Measurements from ENCODE around the gene CSF2.

The CSF2 gene

DNA sequence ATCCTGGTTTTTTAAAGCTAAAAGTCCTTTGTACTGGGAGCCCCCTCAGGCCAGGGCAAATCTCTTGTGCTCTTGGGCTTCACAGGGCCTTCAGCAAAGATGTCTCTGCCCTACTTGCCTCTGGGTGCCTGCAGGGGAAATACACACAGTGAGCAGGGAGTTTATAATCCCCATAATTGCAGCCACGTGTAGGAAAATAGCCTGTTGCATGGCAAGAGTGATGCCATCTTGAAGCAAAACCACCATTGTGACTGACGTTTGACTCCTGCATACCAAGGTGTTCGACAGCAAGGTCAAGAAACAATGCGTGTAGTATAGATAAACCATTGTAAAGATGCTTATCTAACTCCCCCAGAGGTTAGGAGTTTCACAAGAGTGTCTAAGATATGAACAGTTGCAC is 24.5 kb upstream of the CSF2 start:
- TF ChIP-seq, protein P1, sequence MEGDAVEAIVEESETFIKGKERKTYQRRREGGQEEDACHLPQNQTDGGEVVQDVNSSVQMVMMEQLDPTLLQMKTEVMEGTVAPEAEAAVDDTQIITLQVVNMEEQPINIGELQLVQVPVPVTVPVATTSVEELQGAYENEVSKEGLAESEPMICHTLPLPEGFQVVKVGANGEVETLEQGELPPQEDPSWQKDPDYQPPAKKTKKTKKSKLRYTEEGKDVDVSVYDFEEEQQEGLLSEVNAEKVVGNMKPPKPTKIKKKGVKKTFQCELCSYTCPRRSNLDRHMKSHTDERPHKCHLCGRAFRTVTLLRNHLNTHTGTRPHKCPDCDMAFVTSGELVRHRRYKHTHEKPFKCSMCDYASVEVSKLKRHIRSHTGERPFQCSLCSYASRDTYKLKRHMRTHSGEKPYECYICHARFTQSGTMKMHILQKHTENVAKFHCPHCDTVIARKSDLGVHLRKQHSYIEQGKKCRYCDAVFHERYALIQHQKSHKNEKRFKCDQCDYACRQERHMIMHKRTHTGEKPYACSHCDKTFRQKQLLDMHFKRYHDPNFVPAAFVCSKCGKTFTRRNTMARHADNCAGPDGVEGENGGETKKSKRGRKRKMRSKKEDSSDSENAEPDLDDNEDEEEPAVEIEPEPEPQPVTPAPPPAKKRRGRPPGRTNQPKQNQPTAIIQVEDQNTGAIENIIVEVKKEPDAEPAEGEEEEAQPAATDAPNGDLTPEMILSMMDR (conservative IDR thresholded peaks at IDR 0.05; ENCODE audit: low read depth, low read length) = no peak
- no peak for DNase-seq (ENCODE audit: low read depth)
- no peak overlapping the region for H3K4me3 ChIP-seq (ENCODE audit: low read length)

DNA sequence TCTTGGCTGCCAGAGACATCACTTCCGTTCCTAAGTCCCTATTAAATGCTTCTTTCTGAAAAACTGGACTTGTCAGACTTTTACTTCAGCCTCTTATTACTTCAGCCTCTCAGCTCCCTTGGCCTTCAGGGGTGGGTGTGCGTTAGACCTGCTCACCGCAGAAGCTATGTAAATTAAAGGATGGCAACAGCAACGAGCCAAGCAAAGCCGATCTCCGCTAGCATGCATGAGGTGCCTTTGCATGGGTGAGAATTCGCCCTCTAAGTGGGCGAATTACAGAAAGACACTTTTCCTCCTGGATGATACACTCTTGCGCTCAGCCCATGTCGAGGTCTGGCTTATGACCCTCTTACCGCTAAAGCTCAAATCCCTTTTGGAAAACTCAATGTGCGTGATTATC is 24.0 kb upstream of the CSF2 start:
- no peak for DNase-seq (ENCODE audit: low read depth)
- no peak overlapping the region for H3K4me3 ChIP-seq (ENCODE audit: low read length)
- TF ChIP-seq, protein P1 (conservative IDR thresholded peaks at IDR 0.05; ENCODE audit: low read depth, low read length) = no peak

- H3K4me3 ChIP-seq (ENCODE audit: low read length) = no peak overlapping the region
- DNase-seq (ENCODE audit: low read depth) = no peak
- TF ChIP-seq, protein P1 (conservative IDR thresholded peaks at IDR 0.05; ENCODE audit: low read depth, low read length) = no peak
These were observed 23.5 kb upstream of the CSF2 start for GRCh38 chr5:132050136-132050535.

DNA sequence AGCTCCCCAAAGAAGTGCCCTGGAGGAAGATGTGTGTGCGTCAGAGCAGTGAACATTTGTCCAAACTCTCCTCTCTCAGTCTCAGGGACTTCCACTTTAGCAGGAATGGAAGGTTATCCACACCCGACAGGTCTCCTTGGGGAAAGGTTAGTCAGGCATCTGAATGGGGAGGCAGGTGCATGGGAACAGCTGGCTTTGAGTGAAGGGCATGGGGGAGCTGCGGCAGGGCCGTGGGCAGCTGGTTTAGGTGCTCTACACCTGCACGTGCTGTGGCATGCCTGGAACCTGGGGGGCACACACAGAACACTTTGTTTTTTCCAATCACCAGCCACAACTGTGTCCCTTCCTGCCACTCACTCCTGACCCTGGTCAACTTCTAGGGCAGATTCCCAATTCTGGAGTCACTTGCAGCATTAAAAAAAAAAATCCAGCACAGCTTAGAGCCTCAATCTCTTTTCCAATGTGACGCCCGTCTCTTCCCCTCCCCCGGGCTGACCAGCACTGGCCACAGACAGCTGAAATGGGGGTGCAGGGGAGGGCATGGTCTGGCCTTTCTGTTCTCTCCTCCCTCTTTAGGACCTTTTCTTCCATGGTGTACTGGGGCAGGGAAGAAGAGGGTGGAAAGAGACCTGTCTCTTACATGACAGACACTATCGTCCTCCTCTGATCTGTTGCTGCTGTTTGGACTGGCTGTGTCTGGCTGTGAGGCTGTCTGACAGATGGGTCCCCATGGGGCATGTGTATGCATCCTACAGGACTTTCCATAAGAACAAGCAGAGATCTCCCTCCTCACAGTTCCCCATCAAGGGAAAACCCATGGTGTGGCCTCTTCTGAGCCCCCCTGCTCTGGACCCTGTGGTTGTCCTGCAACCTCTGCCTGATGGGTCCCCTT is 22.7 kb upstream of the CSF2 start:
- DNase-seq (ENCODE audit: low read depth) = no peak
- TF ChIP-seq, protein P1 (conservative IDR thresholded peaks at IDR 0.05; ENCODE audit: low read depth, low read length) = no peak

DNA sequence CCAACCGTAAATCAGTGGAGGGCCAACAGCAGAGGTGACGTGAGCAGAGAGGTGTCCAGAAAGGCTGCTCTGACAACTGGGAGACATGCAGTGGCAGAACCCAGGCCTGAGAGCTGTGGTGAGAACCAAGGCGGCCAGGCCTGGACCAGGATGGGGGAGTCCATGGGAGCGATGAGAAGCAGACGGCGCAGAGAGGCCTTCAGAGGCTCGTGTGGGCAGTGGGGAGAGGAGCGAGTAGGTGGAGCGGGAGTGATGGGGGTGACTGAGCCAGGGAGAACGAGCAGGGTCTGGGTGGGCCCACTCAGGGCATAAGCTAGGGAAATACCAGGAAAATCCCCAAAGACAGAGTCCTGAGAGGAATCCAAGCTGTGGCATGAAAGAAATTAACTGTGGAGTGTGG is 21.1 kb upstream of the CSF2 start:
- no peak for DNase-seq (ENCODE audit: low read depth)
- no peak overlapping the region for H3K4me3 ChIP-seq (ENCODE audit: low read length)
- TF ChIP-seq, protein P1 (conservative IDR thresholded peaks at IDR 0.05; ENCODE audit: low read depth, low read length) = no peak

More for the DNA sequence above, 22.7 kb upstream of the CSF2 start:
- H3K4me3 ChIP-seq (ENCODE audit: low read length) = no peak overlapping the region

- no peak for DNase-seq (ENCODE audit: low read depth)
- TF ChIP-seq, protein P1 (conservative IDR thresholded peaks at IDR 0.05; ENCODE audit: low read depth, low read length) = no peak
- no peak overlapping the region for H3K4me3 ChIP-seq (ENCODE audit: low read length)
These were observed 20.1 kb upstream of the CSF2 start for GRCh38 chr5:132053483-132053882.

All from retinal pigment epithelial cell (primary cell).